BLaER1 treated with 17β-estradiol and CSF1 and Interleukin-3, amounts not matched to agents 10 nM and 100 nM (cell line): ENCODE data around the gene BSCL2.
"Not testable (repeated sequence)": the region's sequence is repeated elsewhere in the genome, so short reads cannot be mapped to it uniquely, and the experiment has no call there.

Source experiments
- H3K27ac ChIP-seq, 11 experiments: shearing (Covaris generic); formaldehyde crosslinking; 2 replicates each; pipeline ENCODE4 v1.8.1; 2022
- H3K27me3 ChIP-seq, 11 experiments: shearing (Covaris generic); formaldehyde crosslinking; 2 replicates each; pipeline ENCODE4 v1.8.1; 2022
- H3K36me3 ChIP-seq, 11 experiments: shearing (Covaris generic); formaldehyde crosslinking; 2 replicates each; pipeline ENCODE4 v1.8.1; 2022
- H3K4me1 ChIP-seq, 10 experiments: shearing (Covaris generic); formaldehyde crosslinking; 2 replicates each; pipeline ENCODE4 v1.8.1; 2022
- H3K4me2 ChIP-seq, 11 experiments: shearing (Covaris generic); formaldehyde crosslinking; 2 replicates each; pipeline ENCODE4 v1.8.1; 2022
- H3K4me3 ChIP-seq, 10 experiments: shearing (Covaris generic); formaldehyde crosslinking; 2 replicates each; pipeline ENCODE4 v1.8.1; 2022
- H3K9ac ChIP-seq, 11 experiments: shearing (Covaris generic); formaldehyde crosslinking; 2 replicates each; pipeline ENCODE4 v1.8.1; 2022
- H3K9me3 ChIP-seq, 11 experiments: shearing (Covaris generic); formaldehyde crosslinking; replicated peaks in 1 of 11; 2 replicates each; pipeline ENCODE4 v1.8.1; 2022
- H4K20me1 ChIP-seq, 11 experiments: shearing (Covaris generic); formaldehyde crosslinking; 2 replicates each; pipeline ENCODE4 v1.8.1; 2022
- Cebpa-rat ChIP-seq, 11 experiments: shearing (Covaris generic); IDR thresholded peaks; 2 replicates each; pipeline ENCODE4 v1.8.1; 2022

Gene BSCL2

GRCh38 chr11:62737196-62737595 is 30.0 kb upstream of the BSCL2 start:
- Histone ChIP-seq H3K4me1 (peaks cover 4 to 11% (median 6%) of the 10 kb centered on the region in 10 experiments; a peak in 16 of 20 replicates), H3K4me3 (no peak overlapping the region), H4K20me1 (peaks cover 0 to 23% (median 4%) of the 10 kb centered on the region in 11 experiments; a peak in 7 of 22 replicates), H3K27me3 (no peaks in the 10 kb centered on the region), H3K4me2 (no peak overlapping the region), H3K9ac (peak overlapping the region in 1 of 11 experiments; percentile 7; a peak in 2 of 22 replicates), H3K27ac (no peak overlapping the region), H3K36me3 (peaks cover 83 to 92% (median 88%) of the 10 kb centered on the region in 11 experiments), H3K9me3 (no peaks in the 10 kb centered on the region)
- TF ChIP-seq Cebpa-rat (IDR thresholded peaks at IDR 0.05) = no peak

GRCh38 chr11:62732830-62733229 is 25.6 kb upstream of the BSCL2 start:
- peak overlapping the region in 3 of 11 experiments; percentile 11 to 40 (median 22); a peak in 2 of 22 replicates for H3K27ac ChIP-seq
- peaks cover 0 to 39% (median 5%) of the 10 kb centered on the region in 11 experiments; a peak in 10 of 22 replicates for H4K20me1 ChIP-seq
- H3K4me2 ChIP-seq = peak overlapping the region; percentile 4 to 93 (median 48); a peak in 18 of 22 replicates
- peaks cover 28 to 34% (median 31%) of the 10 kb centered on the region in 10 experiments for H3K4me1 ChIP-seq
- peak overlapping the region; percentile 0 to 55 (median 25); a peak in 10 of 22 replicates for H3K9ac ChIP-seq
- no peak for TF ChIP-seq Cebpa-rat (IDR thresholded peaks at IDR 0.05)
- H3K4me3 ChIP-seq = no peak overlapping the region
- no peaks in the 10 kb centered on the region for H3K9me3 ChIP-seq
- no peaks in the 10 kb centered on the region for H3K27me3 ChIP-seq
- peaks cover 48 to 66% (median 55%) of the 10 kb centered on the region in 11 experiments for H3K36me3 ChIP-seq

- peak overlapping the region; percentile 82 to 97 (median 93) for H3K4me2 ChIP-seq
- not testable (repeated sequence) for H3K9me3 ChIP-seq, H3K27me3 ChIP-seq
- peaks cover 22 to 49% (median 34%) of the 10 kb centered on the region in 11 experiments for H3K36me3 ChIP-seq
- peak overlapping the region; percentile 91 to 99 (median 98) for H3K9ac ChIP-seq
- H3K4me1 ChIP-seq = peaks cover 30 to 36% (median 34%) of the 10 kb centered on the region in 10 experiments
- peak overlapping the region; percentile 89 to 100 (median 97) for H3K4me3 ChIP-seq
- H4K20me1 ChIP-seq = peaks cover 16 to 46% (median 23%) of the 10 kb centered on the region in 11 experiments
- peak overlapping the region in 10 of 11 experiments; percentile 82 to 98 (median 94); a peak in 16 of 22 replicates for H3K27ac ChIP-seq
These were observed 22.9 kb upstream of the BSCL2 start for GRCh38 chr11:62730076-62730475.

- Histone ChIP-seq H3K9me3 (no peaks in the 10 kb centered on the region), H3K4me1 (peaks cover 39 to 53% (median 49%) of the 10 kb centered on the region in 10 experiments), H3K9ac (peak within 1 kb of the TSS; percentile 91 to 99 (median 98)), H3K4me2 (peak within 1 kb of the TSS; percentile 88 to 97 (median 93)), H3K27ac (peak within 1 kb of the TSS; percentile 79 to 98 (median 93)), H4K20me1 (peaks cover 33 to 57% (median 40%) of the 10 kb centered on the region in 11 experiments), H3K36me3 (peaks cover 16 to 49% (median 34%) of the 10 kb centered on the region in 11 experiments), H3K27me3 (no peaks in the 10 kb centered on the region), H3K4me3 (peak within 1 kb of the TSS; percentile 89 to 100 (median 97))
- no peak for TF ChIP-seq Cebpa-rat (IDR thresholded peaks at IDR 0.05)
These were observed 21.2 kb upstream of the BSCL2 start, which contains the start of gene TTC9C for GRCh38 chr11:62728171-62728988. Gene TTC9C, plus strand, starts transcription at chr11:62728486. Its CDS starts 363 bp downstream, at chr11:62728849.

- Histone ChIP-seq H4K20me1 (peaks cover 39 to 61% (median 46%) of the 10 kb centered on the region in 11 experiments), H3K9ac (peak overlapping the region; percentile 91 to 99 (median 98)), H3K27ac (peak overlapping the region; percentile 79 to 98 (median 93)), H3K9me3 (no peaks in the 10 kb centered on the region), H3K27me3 (no peaks in the 10 kb centered on the region), H3K4me1 (peaks cover 44 to 54% (median 50%) of the 10 kb centered on the region in 10 experiments), H3K36me3 (peaks cover 16 to 49% (median 35%) of the 10 kb centered on the region in 11 experiments), H3K4me2 (peak overlapping the region; percentile 82 to 97 (median 93)), H3K4me3 (peak overlapping the region; percentile 89 to 100 (median 97))
- TF ChIP-seq Cebpa-rat (IDR thresholded peaks at IDR 0.05) = peak in 6 of 11 experiments; percentile 6 to 80 (median 32); a peak in 5 of 22 replicates
These were observed 20.6 kb upstream of the BSCL2 start for GRCh38 chr11:62727872-62728170.

GRCh38 chr11:62727165-62727871 is 20.1 kb upstream of the BSCL2 start, which contains the start of gene HNRNPUL2:
Gene HNRNPUL2, minus strand, starts transcription at chr11:62727457. Its CDS starts 301 bp downstream, at chr11:62727156.
- Histone ChIP-seq H3K27ac (peak within 1 kb of the TSS; percentile 79 to 98 (median 93)), H3K27me3 (no peaks in the 10 kb centered on the region), H4K20me1 (peaks cover 44 to 65% (median 50%) of the 10 kb centered on the region in 11 experiments), H3K9me3 (no peaks in the 10 kb centered on the region), H3K4me3 (peak within 1 kb of the TSS; percentile 89 to 100 (median 97)), H3K4me2 (peak within 1 kb of the TSS; percentile 88 to 97 (median 95)), H3K36me3 (peaks cover 21 to 54% (median 39%) of the 10 kb centered on the region in 11 experiments), H3K9ac (peak within 1 kb of the TSS; percentile 91 to 99 (median 98)), H3K4me1 (peaks cover 40 to 55% (median 46%) of the 10 kb centered on the region in 10 experiments)
- TF ChIP-seq Cebpa-rat (IDR thresholded peaks at IDR 0.05) = no peak

- no peaks in the 10 kb centered on the region for H3K9me3 ChIP-seq
- H3K36me3 ChIP-seq = peaks cover 26 to 57% (median 44%) of the 10 kb centered on the region in 11 experiments
- H4K20me1 ChIP-seq = peaks cover 47 to 69% (median 55%) of the 10 kb centered on the region in 11 experiments
- H3K27me3 ChIP-seq = no peaks in the 10 kb centered on the region
- peak overlapping the region; percentile 87 to 97 (median 92) for H3K4me2 ChIP-seq
- H3K4me3 ChIP-seq = peak overlapping the region; percentile 89 to 100 (median 97)
- peaks cover 36 to 52% (median 43%) of the 10 kb centered on the region in 10 experiments for H3K4me1 ChIP-seq
- TF ChIP-seq Cebpa-rat (IDR thresholded peaks at IDR 0.05) = no peak
- H3K27ac ChIP-seq = peak overlapping the region; percentile 79 to 98 (median 93)
- peak overlapping the region; percentile 91 to 99 (median 98) for H3K9ac ChIP-seq
These were observed 19.6 kb upstream of the BSCL2 start for GRCh38 chr11:62726915-62727164.

- peaks cover 31 to 57% (median 49%) of the 10 kb centered on the region in 11 experiments for H3K36me3 ChIP-seq
- H4K20me1 ChIP-seq = peaks cover 47 to 72% (median 53%) of the 10 kb centered on the region in 11 experiments
- peaks cover 31 to 47% (median 38%) of the 10 kb centered on the region in 10 experiments for H3K4me1 ChIP-seq
- no peak for TF ChIP-seq Cebpa-rat (IDR thresholded peaks at IDR 0.05)
- no peaks in the 10 kb centered on the region for H3K9me3 ChIP-seq
- H3K27me3 ChIP-seq = no peaks in the 10 kb centered on the region
- H3K4me3 ChIP-seq = peak overlapping the region; percentile 89 to 100 (median 97)
- peak overlapping the region; percentile 87 to 97 (median 92) for H3K4me2 ChIP-seq
- peak overlapping the region; percentile 91 to 99 (median 98) for H3K9ac ChIP-seq
- peak overlapping the region; percentile 79 to 98 (median 93) for H3K27ac ChIP-seq
These were observed 19.1 kb upstream of the BSCL2 start for GRCh38 chr11:62726156-62726914.
